MCF 10A (cell line): ENCODE results near the gene PITPNM2. TPM values are rescaled to one million over a fixed set of nuclear protein-coding genes. Genes with fewer than 3 reads are reported as not detected.

Experiments used
- BruUV-seq: library from RNA; stranded (reverse); fragments of 400-500 nt; replicated peaks from 2 replicates; lab custom pipeline; 2021; lab: Mats Ljungman, UMichigan
- CTCF ChIA-PET: fragments of 300-600 bp; sonication (Branson Sonifier 250); formaldehyde crosslinking; extraction: SDS; loops from one replicate; lab custom pipeline; 2021; ENCODE audit warnings: antibody characterized with exemption, inconsistent platforms; lab: Yijun Ruan, JAX
- POLR2A ChIA-PET: fragments of 300-600, 350-650 bp; sonication (Branson Sonifier 250); formaldehyde crosslinking; extraction: SDS; loops from one replicate; lab custom pipeline; 2020; ENCODE audit warnings: antibody characterized with exemption, inconsistent platforms; lab: Yijun Ruan, JAX
- DNase-seq: peaks from one replicate; pipeline ENCODE4 v3.0.0-alpha.2; 2018; ENCODE audit not compliant: unreplicated experiment
- H3K27ac Mint-ChIP-seq: one replicate; pipeline ENCODE4 v1.8.0; 2022; ENCODE audit warnings: mild to moderate bottlenecking, low read depth, mixed read lengths; ENCODE audit not compliant: unreplicated experiment
- H3K27me3 Mint-ChIP-seq: one replicate; pipeline ENCODE4 v1.8.0; 2022; ENCODE audit warnings: mixed read lengths; ENCODE audit not compliant: insufficient read depth, unreplicated experiment
- H3K36me3 Mint-ChIP-seq: one replicate; pipeline ENCODE4 v1.8.0; 2022; ENCODE audit warnings: mild to moderate bottlenecking, moderate library complexity, mixed read lengths; ENCODE audit not compliant: insufficient read depth, unreplicated experiment
- H3K4me1 Mint-ChIP-seq: one replicate; pipeline ENCODE4 v1.8.0; 2022; ENCODE audit warnings: mixed read lengths; ENCODE audit not compliant: insufficient read depth, unreplicated experiment
- H3K4me3 Mint-ChIP-seq: one replicate; pipeline ENCODE4 v1.8.0; 2022; ENCODE audit warnings: mild to moderate bottlenecking, moderate library complexity, mixed read lengths; ENCODE audit not compliant: unreplicated experiment
- H3K9me3 Mint-ChIP-seq: one replicate; pipeline ENCODE4 v1.8.0; 2022; ENCODE audit warnings: mixed read lengths; ENCODE audit not compliant: unreplicated experiment
- CTCF ChIP-seq: fragments of 200-600 bp; IDR thresholded peaks from one replicate; pipeline ENCODE4 v1.8.0; 2022; ENCODE audit warnings: antibody characterized with exemption, mild to moderate bottlenecking; ENCODE audit not compliant: unreplicated experiment
- intact Hi-C: fragments of 100-400 bp; cut with micrococcal nuclease; formaldehyde crosslinking; loops from 2 replicates; pipeline ENCODE4 v1.14.1; 2022
- total RNA-seq: library from RNA; stranded (reverse); gene quantifications from 2 replicates; pipeline ENCODE4 v1.2.3, GENCODE V29; 2022

PITPNM2 gene
- total RNA-seq, 1 experiment from 2014 or later: 7.2 TPM

GRCh38 chr12:123133701-123134100 lies 17.2 kb downstream of the PITPNM2 start:
- Mint-ChIP-seq H3K4me1 (peaks cover 7% of the 10 kb centered on the region), H3K9me3 (no peaks in the 10 kb centered on the region), H3K36me3 (peaks cover 4% of the 10 kb centered on the region), H3K27ac (no peak overlapping the region), H3K27me3 (no peaks in the 10 kb centered on the region), H3K4me3 (no peak overlapping the region)
- ChIA-PET POLR2A (interaction anchor here (0.6 to 0.8 kb wide), 2 partner anchors 13 to 51 kb away, joined by 3 read pairs; no protein-coding TSS in a partner anchor), CTCF (interaction anchor here (0.6 kb wide), 1 partner anchor 61 kb away, joined by 3 read pairs; no protein-coding TSS in a partner anchor)
- no peak for DNase-seq
- no TSS peak for BruUV-seq
- TF ChIP-seq CTCF: no peak
- intact Hi-C loops: no loop called here

- intact Hi-C loops: no loop called here
- POLR2A ChIA-PET: interaction anchor here (0.8 kb wide), 1 partner anchor 12 kb away, joined by 3 read pairs; no protein-coding TSS in a partner anchor
- CTCF ChIA-PET: no interaction called here
- peaks cover 7% of the 10 kb centered on the region for H3K4me1 Mint-ChIP-seq
- no peak for DNase-seq
- H3K4me3 Mint-ChIP-seq: no peak overlapping the region
- H3K36me3 Mint-ChIP-seq: peaks cover 4% of the 10 kb centered on the region
- H3K27ac Mint-ChIP-seq: no peak overlapping the region
- H3K9me3 Mint-ChIP-seq: no peaks in the 10 kb centered on the region
- TF ChIP-seq CTCF: no peak
- BruUV-seq: no TSS peak
- H3K27me3 Mint-ChIP-seq: no peaks in the 10 kb centered on the region
Measured at GRCh38 chr12:123132951-123133619, 17.8 kb downstream of the PITPNM2 start.

GRCh38 chr12:123131879-123132402 lies 18.9 kb downstream of the PITPNM2 start:
- POLR2A ChIA-PET: interaction anchor here (1.4 kb wide), 1 partner anchor 10 kb away, joined by 5 read pairs; no protein-coding TSS in a partner anchor
- Mint-ChIP-seq H3K27me3 (no peaks in the 10 kb centered on the region), H3K4me3 (no peak overlapping the region), H3K36me3 (no peaks in the 10 kb centered on the region), H3K4me1 (peaks cover 7% of the 10 kb centered on the region), H3K9me3 (no peaks in the 10 kb centered on the region), H3K27ac (no peak overlapping the region)
- TF ChIP-seq CTCF: no peak
- CTCF ChIA-PET: no interaction called here
- BruUV-seq: no TSS peak
- no peak for DNase-seq
- intact Hi-C loops: no loop called here

- no peaks in the 10 kb centered on the region for H3K27me3 Mint-ChIP-seq
- H3K4me3 Mint-ChIP-seq: no peak overlapping the region
- CTCF ChIA-PET: no interaction called here
- intact Hi-C loops: no loop called here
- no peaks in the 10 kb centered on the region for H3K36me3 Mint-ChIP-seq
- peak; percentile 39 for DNase-seq
- H3K9me3 Mint-ChIP-seq: no peaks in the 10 kb centered on the region
- peaks cover 13% of the 10 kb centered on the region for H3K4me1 Mint-ChIP-seq
- TF ChIP-seq CTCF: no peak
- POLR2A ChIA-PET: interaction anchor here (1.1 to 1.4 kb wide), 2 partner anchors 11 to 13 kb away, joined by 3 to 5 read pairs; no protein-coding TSS in a partner anchor
- no TSS peak for BruUV-seq
- H3K27ac Mint-ChIP-seq: no peak overlapping the region
Measured at GRCh38 chr12:123131291-123131832, 19.5 kb downstream of the PITPNM2 start.
